Spleen (tissue), 11 donors: Measurements from ENCODE around the gene NDUFA11. TPM values are rescaled to one million over a fixed set of nuclear protein-coding genes. Genes with fewer than 3 reads are reported as not detected.

Experiments used
- DNase-seq: peaks from one replicate; pipeline ENCODE4 v3.0.0-alpha.2; 2020
- H3K27ac ChIP-seq, 8 donors: fragments of 200-600 bp; sonication (generic) in 7 of 8; 1 replicate in 4 of 8; 2 replicates in 4 of 8; pipeline versions ENCODE4 v1.5.0 to v1.8.0; 2016 to 2021; ENCODE audit warnings: inconsistent platforms in 4 of 8, mild to moderate bottlenecking in 4 of 8, moderate library complexity in 1 of 8
- H3K27me3 ChIP-seq, 7 donors: fragments of 200-600 bp; sonication (generic) in 6 of 7; replicated peaks in 1 of 7; 1 replicate in 4 of 7; 2 replicates in 3 of 7; pipeline versions ENCODE4 v1.5.0 to v1.8.0; 2016 to 2021; ENCODE audit warnings: inconsistent platforms in 3 of 7, mild to moderate bottlenecking in 1 of 7
- H3K36me3 ChIP-seq, 6 donors: fragments of 200-600 bp; sonication (generic) in 5 of 6; 1 replicate in 4 of 6; 2 replicates in 2 of 6; pipeline versions ENCODE4 v1.5.0 to v1.8.0; 2016 to 2021; ENCODE audit warnings: inconsistent platforms in 2 of 6
- H3K4me1 ChIP-seq, 6 donors: fragments of 200-600 bp; sonication (generic) in 5 of 6; 1 replicate in 3 of 6; 2 replicates in 3 of 6; pipeline versions ENCODE4 v1.5.0 to v1.8.0; 2016 to 2021; ENCODE audit warnings: inconsistent platforms in 3 of 6
- H3K4me3 ChIP-seq, 8 donors: fragments of 200-600 bp; sonication (generic) in 7 of 8; 1 replicate in 4 of 8; 2 replicates in 4 of 8; pipeline versions ENCODE4 v1.5.0 to v1.8.0; 2016 to 2021; ENCODE audit warnings: inconsistent platforms in 4 of 8, mild to moderate bottlenecking in 4 of 8, moderate library complexity in 2 of 8
- H3K9me3 ChIP-seq, 8 donors: fragments of 200-600 bp; sonication (generic) in 7 of 8; 1 replicate in 4 of 8; 2 replicates in 4 of 8; pipeline versions ENCODE4 v1.5.0 to v1.8.0; 2016 to 2021; ENCODE audit warnings: inconsistent platforms in 4 of 8
- CTCF ChIP-seq, 11 experiments: fragments of 200-600 bp in 7 of 11; fragments of 450-650 bp in 4 of 11; sonication (generic) in 4 of 11; IDR thresholded peaks in 8 of 11; conservative IDR thresholded peaks in 3 of 11; 1 replicate in 7 of 11; 2 replicates in 4 of 11; pipeline versions ENCODE4 v1.4.0 to v1.8.0; 2016 to 2021; ENCODE audit warnings: antibody characterized with exemption in 11 of 11, inconsistent platforms in 4 of 11, mild to moderate bottlenecking in 1 of 11
- POLR2A ChIP-seq, 3 donors: fragments of 450-650 bp; IDR thresholded peaks; one replicate each; pipeline ENCODE4 v1.5.1; 2017; ENCODE audit warnings: antibody characterized with exemption in 3 of 3, mild to moderate bottlenecking in 1 of 3
- POLR2AphosphoS5 ChIP-seq, 3 donors: sonication (generic); formaldehyde crosslinking; IDR thresholded peaks; one replicate each; pipeline ENCODE4 v1.5.1; 2017; ENCODE audit warnings: antibody characterized with exemption in 3 of 3
- WGBS, 5 donors: extraction: QIAGEN DNeasy Blood & Tissue Kit in 3 of 5; methylation state at CpG; one replicate each; pipeline versions ENCODE4 v1.1.5 to v1.1.7; 2013 to 2018; 5-methylcytosine and 5-hydroxymethylcytosine counted together
- intact Hi-C: fragments of 100-400 bp; cut with DNase I; formaldehyde crosslinking; loops from one replicate; pipeline ENCODE4 v1.15.0; 2023; ENCODE audit warnings: low total_unique reads
- polyA plus RNA-seq, 3 donors: library from polyadenylated mRNA; stranded (reverse); fragments of 200-250 nt; gene quantifications; one replicate each; pipeline ENCODE4 v1.2.1, GENCODE V29; 2013
- total RNA-seq, 7 donors: library from RNA; depleted of rRNA in 3 of 7; stranded (reverse); fragments of >200 nt in 3 of 7; fragmentation: NEBNext Ultra II Directional in 4 of 7; extraction: Animal tissue kit (Norgen Biotek cat#: 25700) in 4 of 7; gene quantifications; one replicate each; pipeline versions ENCODE4 v1.1.0 to v1.2.1, GENCODE V29; 2016 to 2021
- donor health status: healthy with polysubstance abuse.
- donor health status: DM: no; HTN: no; CAD: no; lungs with moderate emphysema.
- donor health status: DM: no; HTN: no; CAD: no.
- donor health status: Bipolar disorder and iron deficiency.
- donor health status: healthy.
- donor health status: DM: no; HTN: no; CAD: no.
- donor health status: DM: yes; HTN: yes; CAD: no.

The NDUFA11 gene
- total and polyA plus RNA-seq, 10 donors: 83.8 to 377 (median 123) TPM

- Histone ChIP-seq H3K36me3 (peaks cover 0 to 32% (median 0%) of the 10 kb centered on the region in 6 donors), H3K27me3 (no peaks in the 10 kb centered on the region), H3K4me3 (peak overlapping the region in 1 of 8 donors; percentile 32), H3K27ac (peak overlapping the region in 6 of 8 donors; percentile 39 to 87 (median 72)), H3K4me1 (peaks cover 65 to 100% (median 99%) of the 10 kb centered on the region in 6 donors), H3K9me3 (no peaks in the 10 kb centered on the region)
- TF ChIP-seq CTCF (IDR thresholded peaks at IDR 0.05 in 8 of 11, conservative IDR thresholded peaks at IDR 0.05 in 3 of 11): no peak
- TF ChIP-seq POLR2A (IDR thresholded peaks at IDR 0.05): no peak
- TF ChIP-seq POLR2AphosphoS5 (IDR thresholded peaks at IDR 0.05): peak in 2 of 3 donors; percentile 59 to 61
- intact Hi-C loops: no loop called here
- DNase-seq: peak; percentile 85
- 22 to 39% (median 26%) methylated on average over 12 to 19 of the region's 19 CpGs for WGBS, 5 donors
Observed at GRCh38 chr19:5951338-5951861, 47.8 kb upstream of the NDUFA11 start.

- no peak for DNase-seq
- WGBS, 5 donors: 61 to 71% (median 64%) methylated on average over 3 of the region's 3 CpGs
- intact Hi-C loops: no loop called here
- Histone ChIP-seq H3K9me3 (no peaks in the 10 kb centered on the region), H3K4me1 (peaks cover 65 to 100% (median 95%) of the 10 kb centered on the region in 6 donors), H3K4me3 (no peak overlapping the region), H3K27ac (peak overlapping the region in 5 of 8 donors; percentile 50 to 87 (median 84)), H3K27me3 (no peaks in the 10 kb centered on the region), H3K36me3 (peaks cover 0 to 39% (median 0%) of the 10 kb centered on the region in 6 donors)
- no peak for TF ChIP-seq CTCF (IDR thresholded peaks at IDR 0.05 in 8 of 11, conservative IDR thresholded peaks at IDR 0.05 in 3 of 11)
- TF ChIP-seq POLR2A (IDR thresholded peaks at IDR 0.05): no peak
Observed at GRCh38 chr19:5950741-5951140, 47.2 kb upstream of the NDUFA11 start.

DNA sequence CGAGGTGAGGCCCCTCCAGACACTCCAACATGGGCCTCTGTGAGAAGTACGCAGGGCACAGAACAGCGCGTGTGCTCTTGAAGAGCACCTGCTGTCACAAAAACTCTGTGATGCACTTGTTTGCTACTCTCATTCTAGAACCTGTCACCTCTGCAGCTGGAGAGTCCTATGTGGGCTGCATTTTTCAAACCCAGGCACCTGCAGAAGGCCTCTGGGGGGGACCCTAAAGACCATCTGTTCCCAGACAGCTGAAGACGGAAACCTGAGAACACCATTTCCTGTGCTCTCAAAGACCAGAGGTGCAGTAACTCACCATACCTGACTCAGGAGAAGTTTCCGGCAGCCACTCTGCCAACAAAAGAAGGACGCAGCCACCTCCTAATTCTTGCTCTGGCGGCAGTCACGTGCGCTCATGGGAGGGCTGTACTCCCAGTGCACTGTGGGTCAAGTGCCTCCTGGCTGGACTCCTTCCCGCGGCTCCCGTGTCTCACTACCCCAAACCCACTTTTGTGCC lies 46.3 kb upstream of the NDUFA11 start:
- intact Hi-C loops: no loop called here
- WGBS, 5 donors: 51 to 77% (median 70%) methylated on average over 13 of the region's 13 CpGs
- H3K4me1 ChIP-seq: peaks cover 60 to 96% (median 87%) of the 10 kb centered on the region in 6 donors
- peaks cover 0 to 45% (median 0%) of the 10 kb centered on the region in 6 donors for H3K36me3 ChIP-seq
- DNase-seq: no peak
- no peak overlapping the region for H3K4me3 ChIP-seq
- no peaks in the 10 kb centered on the region for H3K9me3 ChIP-seq
- H3K27ac ChIP-seq: peak overlapping the region in 7 of 8 donors; percentile 9 to 87 (median 72)
- TF ChIP-seq CTCF (IDR thresholded peaks at IDR 0.05 in 8 of 11, conservative IDR thresholded peaks at IDR 0.05 in 3 of 11) (no peak), POLR2A (IDR thresholded peaks at IDR 0.05) (no peak), POLR2AphosphoS5 (IDR thresholded peaks at IDR 0.05) (peak in 2 of 3 donors; percentile 41 to 44)
- H3K27me3 ChIP-seq: no peaks in the 10 kb centered on the region

DNA sequence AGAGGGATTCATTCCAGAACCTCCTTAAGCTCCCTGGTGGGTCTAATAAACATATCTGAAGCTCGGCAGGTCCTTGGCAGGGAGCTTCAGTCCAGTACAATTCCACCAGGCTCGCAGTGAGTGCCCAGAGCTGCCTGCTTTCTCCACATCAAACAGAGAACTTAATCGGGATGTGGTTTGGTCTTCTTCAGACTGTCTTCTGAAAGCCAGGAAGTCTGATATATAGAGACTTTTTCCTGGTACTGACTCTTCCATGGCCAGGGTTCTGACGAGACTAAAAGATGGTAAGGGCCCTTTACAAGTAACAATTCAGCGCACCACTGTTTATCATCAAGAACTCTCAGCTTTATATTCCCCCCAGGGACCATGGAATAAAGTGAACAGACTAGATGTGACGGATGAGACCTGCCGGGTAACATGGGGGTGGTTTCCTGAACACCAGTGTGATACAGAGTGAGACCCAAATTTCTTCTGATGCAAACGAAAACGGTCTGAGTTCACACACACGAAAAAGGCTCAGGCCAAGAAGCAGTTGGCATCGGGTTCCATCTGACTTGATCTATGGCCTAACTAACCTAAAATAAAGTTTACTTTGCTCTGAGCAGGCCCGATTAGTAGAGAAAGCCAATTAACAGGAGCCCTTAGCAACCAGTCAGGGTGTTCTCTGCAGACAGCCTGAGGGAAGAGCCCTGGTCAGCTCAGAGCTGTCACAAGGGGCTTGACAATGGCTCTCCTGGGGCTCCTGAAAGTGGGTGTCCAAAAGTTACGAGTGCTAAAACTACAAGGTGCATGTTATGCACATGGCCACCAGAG lies 45.4 kb upstream of the NDUFA11 start:
- Histone ChIP-seq H3K4me3 (no peak overlapping the region), H3K27me3 (no peaks in the 10 kb centered on the region), H3K4me1 (peaks cover 51 to 87% (median 78%) of the 10 kb centered on the region in 6 donors), H3K27ac (peak overlapping the region in 7 of 8 donors; percentile 14 to 87 (median 77)), H3K9me3 (no peaks in the 10 kb centered on the region), H3K36me3 (peaks cover 0 to 48% (median 0%) of the 10 kb centered on the region in 6 donors)
- intact Hi-C loops: no loop called here
- no peak for DNase-seq
- 68 to 79% (median 70%) methylated on average over 13 of the region's 13 CpGs for WGBS, 5 donors
- no peak for TF ChIP-seq CTCF (IDR thresholded peaks at IDR 0.05 in 8 of 11, conservative IDR thresholded peaks at IDR 0.05 in 3 of 11)
- no peak for TF ChIP-seq POLR2A (IDR thresholded peaks at IDR 0.05)
- no peak for TF ChIP-seq POLR2AphosphoS5 (IDR thresholded peaks at IDR 0.05)
